Astrocyte of the hippocampus (primary cell): Measurements from ENCODE around the gene SULF2.

Source experiments
- DNase-seq: peaks from one replicate; pipeline ENCODE4 v3.0.0; 2011; ENCODE audit warnings: low read depth, low spot score

Gene SULF2

GRCh38 chr20:47669489-47669888 is 115.8 kb downstream of the SULF2 start:
- DNase-seq: no peak

DNA sequence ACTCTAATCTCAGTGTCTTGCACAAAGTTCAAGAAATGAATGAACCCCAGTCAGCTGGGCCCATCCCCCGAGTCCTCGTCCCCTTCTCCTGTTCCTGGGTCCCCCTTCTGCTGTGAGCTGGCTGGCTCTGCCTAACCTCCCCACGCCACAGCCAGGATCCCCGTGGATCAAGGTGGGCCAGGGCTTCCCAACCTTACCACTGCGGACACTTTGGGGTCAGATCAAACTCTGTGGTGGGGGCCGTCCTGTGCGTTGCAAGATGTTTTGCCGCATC is 116.2 kb downstream of the SULF2 start:
- DNase-seq: no peak

DNA sequence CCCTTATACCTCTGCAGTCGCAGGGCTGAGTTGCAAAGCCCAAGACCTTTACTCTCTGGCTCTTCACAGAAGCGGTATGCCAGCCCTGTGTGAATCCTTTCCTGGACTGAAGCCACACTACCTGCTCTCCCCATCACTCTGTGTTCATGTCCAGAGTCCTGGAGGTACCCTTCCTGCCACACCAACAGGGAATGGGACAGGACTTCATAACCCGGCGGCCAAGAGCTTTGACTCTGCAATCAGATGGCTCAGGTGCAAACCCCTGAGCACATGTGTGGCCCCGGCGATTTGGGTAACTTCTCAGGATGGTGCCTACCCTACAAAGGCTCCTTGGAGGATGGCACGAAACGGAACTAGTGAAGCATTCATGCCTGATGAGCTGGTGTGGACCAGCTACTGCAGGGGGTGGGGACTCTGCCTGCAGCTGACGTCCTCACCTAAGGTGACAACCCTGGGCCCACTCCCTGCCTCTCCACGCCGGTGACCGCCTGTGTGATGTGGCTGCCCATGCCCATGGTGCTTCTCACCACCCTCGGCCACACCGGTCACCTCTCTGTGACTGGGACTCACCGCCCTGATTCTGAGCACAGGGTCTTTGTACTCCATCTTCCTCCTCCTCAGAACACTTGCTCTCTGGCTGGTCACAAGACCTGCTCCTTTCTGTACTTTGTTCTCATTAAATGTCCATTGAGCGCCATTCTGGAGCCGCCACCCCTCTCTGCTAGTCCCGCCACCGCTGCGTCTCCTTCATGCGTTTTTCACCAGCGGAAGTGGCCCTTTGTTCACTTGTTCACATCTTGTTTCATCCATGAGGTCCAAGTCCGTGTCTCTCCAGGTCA is 116.7 kb downstream of the SULF2 start:
- DNase-seq: no peak

DNA sequence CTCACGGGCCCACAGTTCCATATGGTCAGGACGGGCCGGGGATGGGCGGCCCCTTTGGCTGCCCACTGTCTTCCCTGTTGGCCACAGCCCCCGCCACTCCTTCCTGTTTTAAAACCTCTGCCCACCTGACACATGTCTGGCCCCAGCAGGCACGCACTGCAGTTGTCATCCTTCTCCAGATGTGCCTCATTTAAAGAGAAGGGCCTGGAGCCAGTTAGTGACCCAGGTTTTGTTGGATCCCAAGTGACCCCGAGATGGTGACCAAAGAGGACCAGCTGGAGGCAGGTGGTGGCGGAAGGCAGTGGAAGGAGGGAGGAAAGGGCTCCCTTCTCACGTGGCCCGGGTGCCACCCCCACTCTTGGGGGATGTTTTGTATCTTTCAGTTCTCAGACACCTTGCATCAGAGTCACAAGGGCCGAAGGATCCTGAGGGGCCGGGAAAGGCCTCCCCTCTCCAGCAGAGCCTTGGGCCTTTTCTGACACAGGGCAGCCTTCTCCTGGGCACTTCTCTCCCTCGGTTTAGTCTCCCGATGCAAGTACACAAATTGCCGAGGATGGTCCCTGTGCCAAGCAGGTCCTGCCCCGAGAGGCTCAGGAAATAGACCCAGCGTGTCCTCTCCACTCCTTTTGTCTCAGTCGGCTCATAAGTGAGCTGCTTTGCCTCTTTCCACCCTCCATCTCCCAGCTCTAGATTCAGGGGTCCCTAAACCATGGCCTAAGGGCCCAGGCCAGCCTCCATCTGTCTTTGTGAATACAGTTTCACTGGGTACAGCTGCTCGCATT is 117.6 kb downstream of the SULF2 start:
- DNase-seq: no peak

DNA sequence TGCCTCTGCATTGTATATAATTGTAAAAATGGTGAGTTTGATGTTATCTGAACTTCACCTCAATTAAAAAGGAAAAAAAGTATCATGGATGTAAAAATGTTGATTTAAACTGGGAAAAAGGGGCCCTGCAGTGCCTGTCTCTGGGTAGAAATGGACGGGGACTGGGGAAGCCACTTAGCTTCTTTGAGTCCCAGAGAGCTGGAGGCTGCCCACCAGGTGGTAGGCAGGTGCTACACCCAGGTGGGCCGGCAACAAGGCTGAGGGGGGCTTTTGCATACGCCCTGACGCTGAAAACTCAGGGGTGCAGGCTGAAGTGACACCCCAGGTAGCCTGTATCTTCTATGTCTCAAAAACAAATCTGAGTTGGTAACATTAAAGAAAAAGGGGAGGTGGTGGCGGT is 118.2 kb downstream of the SULF2 start:
- DNase-seq: no peak

GRCh38 chr20:47666304-47666703 is 119.0 kb downstream of the SULF2 start:
- DNase-seq: no peak

DNA sequence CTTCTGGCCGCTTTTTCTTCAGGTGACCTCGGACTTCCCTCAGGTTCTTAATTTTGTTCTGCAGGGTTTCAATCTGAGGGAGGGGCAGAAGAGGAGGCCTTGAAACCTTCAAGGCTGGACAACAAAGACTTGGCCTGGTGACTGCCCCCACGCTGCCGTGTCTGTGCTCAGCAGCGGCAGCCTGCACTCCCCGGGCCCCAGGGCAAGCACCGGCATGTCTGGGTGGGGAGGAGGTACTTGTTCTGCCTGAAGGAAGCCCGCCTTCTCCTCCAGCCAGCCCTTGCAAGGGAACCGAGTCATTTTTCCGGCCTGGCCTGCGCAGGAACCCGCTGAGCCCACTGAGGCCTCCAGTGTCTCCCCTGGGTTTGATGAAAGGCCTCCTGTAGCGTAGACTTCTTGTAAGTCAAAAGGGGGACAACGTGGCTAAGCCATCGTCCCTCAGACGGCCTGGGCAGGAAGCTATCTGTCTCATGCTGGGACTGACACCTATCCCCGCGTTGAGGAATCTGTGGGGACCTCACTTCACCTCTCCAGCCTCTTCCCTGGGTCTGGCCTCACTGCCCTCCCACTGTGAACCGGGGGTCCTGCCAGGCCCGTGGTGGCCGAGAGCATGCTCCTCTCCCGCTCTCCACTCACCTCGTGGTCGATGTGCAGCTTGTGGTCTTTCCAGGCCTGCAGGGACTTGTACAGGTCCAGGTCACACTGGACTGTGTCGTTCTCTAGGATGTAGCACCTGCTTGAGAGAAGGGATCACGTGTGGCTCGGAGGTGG is 119.9 kb downstream of the SULF2 start:
- no peak for DNase-seq

GRCh38 chr20:47664744-47665143 is 120.5 kb downstream of the SULF2 start:
- DNase-seq: no peak

DNA sequence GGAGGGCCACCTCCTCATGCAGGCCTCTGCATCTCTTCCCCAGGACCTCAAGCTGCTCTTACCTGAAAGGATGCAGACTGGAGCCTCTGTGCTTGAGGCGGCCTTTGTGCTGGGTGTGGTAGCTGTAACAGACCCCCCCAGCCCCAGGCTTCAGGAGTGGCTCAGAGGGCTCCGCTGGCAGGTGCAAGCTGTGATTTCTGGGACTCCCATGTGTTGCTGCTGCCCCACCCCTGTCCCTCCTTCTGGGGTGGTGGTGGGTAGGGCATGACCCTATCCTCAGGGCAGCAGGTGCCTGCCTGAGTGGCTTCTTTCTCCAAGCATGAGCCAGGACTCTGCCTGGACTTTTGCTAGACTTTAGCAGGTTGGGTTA is 121.2 kb downstream of the SULF2 start:
- DNase-seq: no peak

GRCh38 chr20:47663354-47664067 is 121.8 kb downstream of the SULF2 start:
- DNase-seq: peak; percentile 91

DNA sequence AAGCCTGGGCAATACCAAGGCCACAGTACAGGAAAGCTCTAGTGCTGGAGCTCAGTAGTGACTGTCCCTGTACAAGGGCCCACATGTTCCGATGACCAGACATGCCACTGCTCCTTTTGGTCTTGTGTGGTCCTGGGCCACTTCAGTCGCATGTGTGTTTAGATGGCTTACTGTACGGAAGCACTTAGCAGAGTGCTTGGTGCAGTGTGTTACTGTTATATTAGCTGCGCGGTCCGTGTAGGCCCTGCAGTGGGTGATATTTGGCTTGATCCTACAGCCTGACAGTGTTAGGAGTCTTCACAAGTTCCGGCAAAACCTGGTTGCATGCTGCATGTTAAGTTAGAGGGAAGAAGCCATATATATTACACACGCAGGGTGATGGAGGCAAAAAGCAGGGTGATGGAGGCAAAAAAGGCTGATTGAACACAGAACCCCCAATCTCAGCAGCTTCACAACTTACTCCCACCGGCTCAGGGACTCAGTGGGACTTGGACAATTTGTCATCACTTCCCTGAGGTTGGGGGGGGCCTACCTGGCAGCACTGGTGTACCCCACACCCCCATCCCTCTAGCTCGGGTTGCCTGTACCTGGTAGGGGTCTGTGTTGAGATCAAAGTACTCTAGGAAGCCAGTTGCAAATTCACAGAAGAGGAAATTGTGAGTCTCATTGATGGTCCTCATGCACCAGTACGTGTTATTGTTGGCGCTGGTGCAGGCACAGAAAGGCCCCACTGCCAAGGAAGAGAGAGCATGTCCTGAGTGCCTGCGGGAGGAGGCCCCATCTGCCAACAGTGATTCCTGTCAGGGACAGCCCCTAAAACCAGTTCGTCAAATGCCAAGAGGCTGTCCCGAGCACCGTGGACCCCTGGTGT is 122.6 kb downstream of the SULF2 start:
- no peak for DNase-seq

DNA sequence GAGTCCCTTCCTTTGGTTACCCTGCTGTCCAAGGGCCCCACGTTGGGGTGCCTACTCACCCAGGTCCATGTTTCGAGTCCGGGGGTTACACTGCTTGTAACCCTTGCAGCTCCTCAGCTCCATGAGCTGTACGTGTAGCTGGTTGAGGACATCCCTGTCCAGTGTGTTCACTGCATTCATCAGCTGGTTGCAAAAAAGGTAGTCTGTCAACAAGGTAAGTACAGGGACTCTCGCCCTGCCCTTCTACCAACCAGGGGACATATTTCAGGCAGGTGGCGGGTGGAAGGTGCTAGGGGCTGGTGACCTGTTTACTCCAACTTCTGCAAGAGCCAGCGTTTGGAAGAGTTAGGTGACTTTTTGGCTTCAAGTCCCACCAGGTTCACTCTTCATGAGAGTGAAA is 123.6 kb downstream of the SULF2 start:
- no peak for DNase-seq

GRCh38 chr20:47660983-47661700 is 124.1 kb downstream of the SULF2 start:
- no peak for DNase-seq

DNA sequence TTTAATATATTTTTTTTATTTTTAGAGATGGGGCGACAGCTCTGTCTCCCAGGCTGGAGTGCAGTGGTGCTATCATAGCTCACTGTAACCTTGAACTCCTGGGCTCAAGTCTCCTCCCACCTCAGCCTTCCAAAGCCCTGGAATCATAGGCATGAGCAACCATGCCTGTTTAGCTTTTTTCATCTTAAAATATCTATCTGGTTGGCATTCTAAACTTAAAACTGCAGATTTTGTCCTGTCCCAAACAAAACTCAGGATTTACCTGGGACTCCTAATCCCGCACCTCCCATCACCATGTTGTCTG is 124.7 kb downstream of the SULF2 start:
- no peak for DNase-seq

DNA sequence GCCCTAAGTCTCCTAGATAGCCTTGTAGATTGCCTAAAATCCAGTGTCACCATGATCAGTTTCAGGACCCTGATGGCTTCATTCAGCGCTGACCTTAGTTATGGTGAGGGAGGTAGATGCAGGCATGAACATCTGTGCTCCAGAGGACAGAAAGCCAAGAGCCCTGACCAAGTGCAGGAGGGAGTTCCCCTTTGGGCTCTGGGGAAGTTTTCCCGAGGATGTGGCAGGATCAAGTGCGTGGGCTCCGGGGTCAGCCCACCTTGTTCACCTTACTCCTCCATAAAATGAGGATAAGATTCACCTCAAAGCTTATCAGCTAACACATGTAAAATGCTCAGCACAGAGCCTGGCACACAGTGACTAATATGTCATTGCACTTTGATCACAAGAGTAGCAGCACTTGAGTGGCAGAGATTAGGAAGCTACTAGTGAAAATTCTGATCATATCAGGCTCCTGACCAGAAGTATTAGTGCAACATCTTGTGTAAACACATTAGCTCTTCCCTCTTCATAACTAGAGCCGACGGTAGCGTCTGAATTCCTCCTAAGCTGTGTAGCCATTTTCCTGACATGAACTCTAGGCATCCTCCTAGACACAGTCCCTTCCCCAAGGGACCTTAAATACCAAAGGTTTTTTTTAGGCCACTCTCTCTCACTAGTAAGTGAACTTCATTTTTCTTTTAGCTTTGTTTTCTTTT is 125.2 kb downstream of the SULF2 start:
- DNase-seq: no peak

DNA sequence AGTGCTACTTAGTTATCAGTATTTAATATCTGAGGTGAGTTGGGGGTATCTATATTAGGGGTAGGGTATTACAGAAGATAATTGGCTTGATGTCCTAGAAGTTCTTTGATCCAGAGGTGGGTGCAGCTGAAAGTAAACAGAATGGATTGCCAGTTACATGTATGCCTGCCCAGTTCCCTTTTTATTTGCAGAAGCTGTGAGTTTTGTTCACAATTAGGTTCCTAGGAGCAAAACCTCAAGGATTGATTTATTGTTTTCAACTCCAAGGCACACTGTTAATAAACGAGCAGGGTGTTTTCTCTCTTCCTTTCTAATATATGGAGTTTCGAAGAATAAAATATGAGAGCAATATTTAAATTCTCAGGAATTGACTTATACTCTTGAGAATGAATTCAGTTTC is 129.0 kb downstream of the SULF2 start:
- no peak for DNase-seq

GRCh38 chr20:47655635-47656034 is 129.6 kb downstream of the SULF2 start:
- DNase-seq: no peak

DNA sequence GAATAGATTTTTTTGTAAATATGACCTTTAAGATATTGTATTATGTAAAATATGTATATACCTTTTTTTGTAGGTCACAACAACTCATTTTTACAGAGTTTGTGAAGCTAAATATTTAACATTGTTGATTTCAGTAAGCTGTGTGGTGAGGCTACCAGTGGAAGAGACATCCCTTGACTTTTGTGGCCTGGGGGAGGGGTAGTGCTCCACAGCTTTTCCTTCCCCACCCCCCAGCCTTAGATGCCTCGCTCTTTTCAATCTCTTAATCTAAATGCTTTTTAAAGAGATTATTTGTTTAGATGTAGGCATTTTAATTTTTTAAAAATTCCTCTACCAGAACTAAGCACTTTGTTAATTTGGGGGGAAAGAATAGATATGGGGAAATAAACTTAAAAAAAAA is 130.9 kb downstream of the SULF2 start:
- DNase-seq: no peak

GRCh38 chr20:47653869-47654268 is 131.4 kb downstream of the SULF2 start:
- DNase-seq: no peak

- DNase-seq: no peak
These were observed 132.5 kb downstream of the SULF2 start for GRCh38 chr20:47652794-47653193.
